Fibroblast of skin of abdomen (primary cell): Measurements from ENCODE around the gene BAHD1.

Experiments used
- DNase-seq: peaks from one replicate; pipeline ENCODE4 v3.0.0-alpha.2; 2013

BAHD1 gene

GRCh38 chr15:40500568-40501330, 60.0 kb downstream of the BAHD1 start:
- DNase-seq, result peak; percentile 23

- DNase-seq, result no peak
These were observed 60.7 kb downstream of the BAHD1 start for GRCh38 chr15:40501487-40501886.

- peak; percentile 65 for DNase-seq
These were observed 66.3 kb downstream of the BAHD1 start for GRCh38 chr15:40506964-40507571.

- DNase-seq, result no peak
These were observed 67.5 kb downstream of the BAHD1 start for GRCh38 chr15:40508216-40508615.

- peak; percentile 23 for DNase-seq
These were observed 69.4 kb downstream of the BAHD1 start for GRCh38 chr15:40510201-40510600.

- no peak for DNase-seq
These were observed 70.3 kb downstream of the BAHD1 start for GRCh38 chr15:40511093-40511471.

- DNase-seq, result no peak
These were observed 70.8 kb downstream of the BAHD1 start for GRCh38 chr15:40511472-40512133.

- no peak for DNase-seq
These were observed 71.7 kb downstream of the BAHD1 start for GRCh38 chr15:40512440-40512839.

- no peak for DNase-seq
These were observed 72.9 kb downstream of the BAHD1 start for GRCh38 chr15:40513609-40514008.

GRCh38 chr15:40516322-40516721, 75.6 kb downstream of the BAHD1 start:
- no peak for DNase-seq
